ENCODE results near the gene ROBO2.
A peak's percentile ranks its signal among the peaks of the same experiment; 100 is the strongest.

ROBO2 gene

DNA sequence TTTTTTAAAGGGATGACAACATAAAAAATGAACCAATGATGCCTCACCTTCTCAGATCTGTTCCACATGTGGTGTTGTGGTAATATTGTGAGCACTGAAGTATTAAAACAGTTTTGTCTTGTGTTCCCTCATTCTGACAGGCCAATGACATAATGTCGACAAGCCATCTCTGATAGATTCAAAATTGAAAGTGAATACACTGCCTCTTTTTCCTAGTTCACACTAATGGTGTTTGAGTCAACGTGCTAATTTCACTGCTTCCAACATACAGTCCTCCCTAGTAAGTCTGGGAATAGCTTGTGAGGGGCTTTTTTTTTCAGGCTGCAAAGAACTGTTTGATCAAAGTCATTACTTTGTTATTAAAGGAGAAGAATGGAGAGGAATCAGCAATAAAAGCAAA, 82.8 kb downstream of the ROBO2 start:
- no peak for DNase-seq

DNA sequence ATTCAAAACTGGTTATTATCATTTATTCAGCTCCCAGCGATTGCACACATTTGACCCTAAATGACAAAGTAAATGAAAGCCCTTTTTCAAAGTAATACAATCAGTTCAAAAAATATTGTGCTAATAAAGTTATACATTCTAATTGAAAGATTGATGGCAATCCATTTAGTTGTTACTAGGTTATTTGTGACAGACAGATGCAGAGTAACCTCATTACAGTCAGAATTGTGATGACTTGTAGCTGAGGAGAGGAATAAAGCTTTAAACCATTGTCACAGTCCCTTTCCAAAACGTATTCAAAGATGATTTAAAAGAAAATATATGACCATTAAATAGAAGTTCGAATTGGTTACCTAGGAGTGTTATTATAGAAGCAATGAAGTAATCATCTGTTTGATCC, 86.1 kb downstream of the ROBO2 start:
- no peak for DNase-seq

- DNase-seq: no peak
Measured at GRCh38 chr3:77134769-77135168, 94.9 kb downstream of the ROBO2 start.

- DNase-seq: no peak
Measured at GRCh38 chr3:77137559-77137958, 97.7 kb downstream of the ROBO2 start.

- DNase-seq: no peak
Measured at GRCh38 chr3:77139624-77140023, 99.7 kb downstream of the ROBO2 start.

DNA sequence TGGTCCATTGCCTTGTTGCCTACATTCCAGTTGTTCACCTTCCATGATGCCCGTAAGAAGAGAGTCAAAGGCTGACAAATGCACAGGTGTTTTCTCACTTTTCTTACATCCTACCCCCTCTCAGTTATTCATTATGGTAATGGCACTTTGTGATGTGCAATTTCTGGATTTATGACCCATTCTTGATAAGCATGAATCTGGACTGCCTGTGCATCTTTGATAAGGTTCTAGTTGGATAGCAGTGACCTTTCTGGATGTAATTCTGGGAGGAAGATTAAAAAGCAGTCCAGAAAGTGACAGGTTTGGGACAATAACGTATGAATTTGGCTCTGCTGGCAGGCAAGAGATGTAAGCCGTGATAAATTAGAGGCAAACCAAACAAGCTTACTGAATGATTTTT, 101.5 kb downstream of the ROBO2 start:
- DNase-seq: no peak

- no peak for DNase-seq
Measured at GRCh38 chr3:77142578-77142977, 102.7 kb downstream of the ROBO2 start.

DNA sequence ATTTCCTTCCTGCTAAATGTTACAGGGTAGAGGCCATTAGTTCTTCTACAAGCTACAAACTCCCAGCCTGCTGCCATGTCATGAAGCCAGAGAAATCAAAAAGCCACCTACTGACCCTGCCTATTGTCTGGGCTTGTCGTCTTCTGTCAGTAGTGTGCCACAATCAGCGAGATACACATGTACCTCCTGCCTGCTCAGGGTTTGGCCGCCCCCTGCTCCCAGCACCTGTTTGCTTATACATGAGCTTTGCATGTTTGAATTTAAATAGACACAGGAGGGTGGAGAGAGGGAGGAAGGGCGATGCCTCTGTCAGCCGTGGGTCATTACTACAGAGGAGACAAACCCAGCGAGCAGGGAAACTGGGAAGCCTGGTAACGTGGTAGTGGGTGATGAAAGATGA, 106.1 kb downstream of the ROBO2 start:
- no peak for DNase-seq

DNA sequence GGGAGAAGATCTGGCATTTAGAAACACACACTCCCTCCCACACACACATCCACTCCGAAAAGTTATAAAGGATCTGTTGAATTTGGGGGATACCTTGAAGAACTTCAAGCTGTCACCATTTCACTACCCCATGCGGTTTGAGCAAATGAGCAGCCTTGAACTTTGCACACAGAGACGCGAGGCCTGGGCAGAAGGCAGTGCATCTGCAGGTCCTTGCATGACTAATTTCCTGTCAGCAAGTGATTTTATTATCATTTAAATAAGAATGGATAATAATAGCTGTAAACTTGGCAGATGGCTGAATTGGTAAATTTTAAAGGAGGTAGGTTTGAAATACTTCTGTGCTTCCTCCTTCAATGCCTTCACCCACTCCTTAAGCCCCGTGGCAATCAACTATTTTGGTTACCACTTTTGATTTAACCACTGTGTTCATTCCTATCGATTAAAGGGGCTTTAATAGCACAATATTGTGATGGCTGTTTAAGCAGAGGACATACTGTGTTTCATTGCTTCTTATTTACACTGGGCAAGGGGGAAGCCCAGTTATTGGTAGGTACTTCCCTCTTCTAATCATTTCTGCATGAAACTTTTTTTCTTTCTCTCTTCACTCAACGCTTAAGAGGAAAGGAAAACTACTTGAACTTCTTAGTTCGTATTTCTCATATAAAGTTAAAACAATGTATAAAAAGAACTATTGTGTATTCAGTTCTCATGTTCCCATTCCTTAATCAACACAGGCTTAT, 108.1 kb downstream of the ROBO2 start:
- no peak for DNase-seq

- no peak for DNase-seq
Measured at GRCh38 chr3:77149382-77149781, 109.5 kb downstream of the ROBO2 start.

DNA sequence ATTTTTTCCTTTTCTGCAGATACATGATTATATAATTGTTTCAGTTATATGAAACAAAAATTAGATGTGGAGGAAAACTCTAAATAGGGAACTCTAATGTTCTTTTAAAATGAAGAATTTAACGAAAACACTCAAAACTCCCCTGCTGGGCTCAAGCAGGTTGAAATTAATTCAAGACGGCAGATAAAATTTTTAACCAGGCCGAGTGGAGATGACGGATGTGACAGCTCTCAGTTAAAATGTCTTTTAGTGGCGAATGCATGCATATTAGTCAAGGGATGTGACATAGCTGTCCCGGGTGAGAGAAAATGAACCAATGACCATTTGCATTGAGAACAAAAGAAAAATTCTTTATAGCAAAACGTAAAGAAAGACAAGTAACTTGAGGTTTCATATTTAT, 110.1 kb downstream of the ROBO2 start:
- no peak for DNase-seq

GRCh38 chr3:77150759-77151158, 110.9 kb downstream of the ROBO2 start:
- no peak for DNase-seq

DNA sequence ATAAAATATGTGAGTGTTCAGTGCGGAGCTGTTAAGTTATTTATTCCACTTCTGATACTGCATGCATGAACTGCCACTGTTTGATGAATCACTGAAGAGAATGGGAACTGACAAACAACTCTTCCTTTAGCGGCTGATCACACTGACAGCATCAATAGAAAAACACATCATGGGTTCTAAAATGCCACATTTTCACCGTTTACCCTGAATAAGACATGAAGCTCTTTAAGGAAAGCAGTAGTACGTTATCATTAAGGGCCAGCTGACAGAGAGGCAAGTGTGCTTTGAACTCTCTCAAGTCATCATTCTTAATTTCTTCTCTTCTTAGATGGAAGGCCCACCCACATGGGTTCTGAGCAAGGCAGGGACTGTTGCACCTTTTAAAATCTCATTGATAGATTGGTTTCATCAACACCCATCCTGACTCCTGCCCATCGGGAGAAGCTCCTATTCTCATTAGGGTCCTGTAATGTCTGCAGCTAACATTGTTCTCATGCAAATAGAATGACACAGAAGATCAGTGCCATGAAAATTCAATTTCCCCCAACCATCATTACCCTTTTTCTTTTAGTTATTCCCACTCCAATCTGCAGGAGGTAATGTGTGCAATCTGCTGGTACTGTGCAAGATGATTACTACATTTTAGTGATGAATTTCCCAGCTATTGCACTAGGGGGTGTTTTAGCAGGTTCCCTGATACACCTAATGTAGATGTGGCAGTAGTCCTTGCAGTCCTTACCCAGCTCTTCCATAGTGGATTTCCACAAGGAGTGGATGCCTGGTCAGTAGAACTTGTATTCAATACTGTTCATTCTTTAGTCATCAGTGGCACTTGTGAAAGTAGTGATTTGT, 119.1 kb downstream of the ROBO2 start:
- no peak for DNase-seq

- DNase-seq: peak; percentile 15
Measured at GRCh38 chr3:77160931-77161497, 121.1 kb downstream of the ROBO2 start.

- DNase-seq: no peak
Measured at GRCh38 chr3:77169823-77170222, 129.9 kb downstream of the ROBO2 start.

DNA sequence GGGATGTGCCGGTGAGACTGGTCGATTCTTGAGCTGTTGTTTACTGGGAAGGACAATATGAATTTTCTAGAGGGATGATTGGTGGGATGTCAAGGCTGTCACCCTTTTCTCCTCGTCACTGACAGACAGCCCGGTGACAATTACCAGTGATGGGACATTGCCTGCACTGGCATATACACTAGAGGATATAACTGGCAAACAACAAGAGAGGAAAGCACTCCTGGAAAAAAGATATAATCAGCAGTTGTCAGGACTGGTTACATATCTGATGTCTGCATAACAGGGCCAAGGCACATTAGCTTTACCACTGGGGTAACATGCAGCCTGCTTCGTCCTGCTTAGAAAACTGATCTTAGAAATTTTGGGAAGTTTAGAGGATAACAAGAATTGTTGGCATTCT, 131.1 kb downstream of the ROBO2 start:
- no peak for DNase-seq

DNA sequence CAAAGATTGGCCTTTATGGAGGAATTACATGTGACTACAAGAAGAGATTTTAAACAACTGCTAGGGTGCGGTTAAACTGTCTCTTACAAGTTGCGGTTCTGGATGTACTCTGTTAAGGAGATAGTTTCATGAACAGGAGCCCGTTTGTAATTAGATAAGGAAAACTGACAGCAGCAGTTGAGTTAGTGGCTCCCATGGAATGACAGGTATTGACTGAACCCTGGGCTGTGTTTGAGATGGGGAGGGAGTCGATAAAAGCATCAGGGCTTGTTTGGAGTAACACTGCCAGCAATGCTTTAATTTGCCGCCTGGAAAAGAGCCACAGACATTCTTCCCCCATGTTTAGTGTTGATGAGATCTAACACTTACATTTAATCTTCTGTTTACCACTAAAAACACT, 139.9 kb downstream of the ROBO2 start:
- DNase-seq: no peak

DNA sequence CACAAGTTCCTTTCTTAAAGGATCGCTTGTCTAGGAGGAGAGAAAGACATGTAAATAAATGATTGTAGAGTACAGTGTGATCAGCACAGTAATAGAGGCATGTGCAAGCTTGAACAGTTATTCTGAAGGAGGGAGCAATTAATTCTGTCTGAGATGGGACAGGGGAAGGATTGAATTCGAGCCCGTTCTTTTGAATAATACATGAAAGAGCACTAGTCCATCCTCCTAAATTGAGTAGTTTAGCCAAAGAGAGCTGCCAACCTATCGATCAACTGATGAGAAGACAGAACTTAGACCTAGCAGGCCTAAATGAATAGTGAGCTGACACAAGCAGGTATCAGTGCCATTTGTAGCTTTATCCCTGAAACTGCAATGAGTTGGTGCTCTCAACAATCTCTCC, 142.4 kb downstream of the ROBO2 start:
- no peak for DNase-seq

DNA sequence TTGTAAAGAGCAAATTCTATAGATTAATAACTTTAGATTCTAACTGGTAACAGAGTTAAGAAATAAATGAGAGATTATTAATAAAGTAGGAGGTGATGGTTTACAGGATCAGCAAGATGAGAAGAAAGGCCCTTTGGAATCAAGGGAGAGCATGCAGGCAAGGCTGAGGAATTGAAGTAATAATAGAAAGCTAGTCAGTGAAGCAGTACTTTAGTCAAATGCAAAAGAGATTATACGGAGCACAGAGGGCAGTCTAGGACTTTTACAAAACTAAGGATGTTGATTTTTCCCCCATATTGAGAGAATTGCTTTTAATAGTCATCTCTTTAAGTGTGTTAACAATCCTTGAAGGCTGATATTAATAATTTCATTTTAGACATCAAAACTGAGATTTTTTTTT, 146.4 kb downstream of the ROBO2 start:
- DNase-seq: no peak

- DNase-seq: no peak
Measured at GRCh38 chr3:77186728-77187127, 146.8 kb downstream of the ROBO2 start.

- DNase-seq: no peak
Measured at GRCh38 chr3:77188210-77188609, 148.3 kb downstream of the ROBO2 start.

DNA sequence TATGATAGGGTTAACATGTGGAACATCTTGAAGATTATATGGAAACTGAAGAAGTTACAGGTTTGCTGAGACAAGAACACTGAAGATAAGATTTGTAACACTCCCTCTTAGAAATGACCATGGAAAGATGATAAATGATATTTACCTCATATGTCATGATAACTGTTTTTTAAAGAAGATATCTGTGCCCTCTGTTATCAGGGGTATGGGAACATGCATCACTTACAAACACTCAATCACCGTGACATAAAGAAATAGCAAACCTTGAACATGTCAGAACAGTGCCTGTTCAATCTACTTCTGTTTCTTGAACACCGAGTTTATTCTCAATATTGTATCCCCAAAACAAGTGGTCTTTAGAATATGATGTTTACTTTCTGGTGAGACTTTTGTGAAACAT, 149.4 kb downstream of the ROBO2 start:
- DNase-seq: no peak

GRCh38 chr3:77189684-77190083, 149.8 kb downstream of the ROBO2 start:
- no peak for DNase-seq

DNA sequence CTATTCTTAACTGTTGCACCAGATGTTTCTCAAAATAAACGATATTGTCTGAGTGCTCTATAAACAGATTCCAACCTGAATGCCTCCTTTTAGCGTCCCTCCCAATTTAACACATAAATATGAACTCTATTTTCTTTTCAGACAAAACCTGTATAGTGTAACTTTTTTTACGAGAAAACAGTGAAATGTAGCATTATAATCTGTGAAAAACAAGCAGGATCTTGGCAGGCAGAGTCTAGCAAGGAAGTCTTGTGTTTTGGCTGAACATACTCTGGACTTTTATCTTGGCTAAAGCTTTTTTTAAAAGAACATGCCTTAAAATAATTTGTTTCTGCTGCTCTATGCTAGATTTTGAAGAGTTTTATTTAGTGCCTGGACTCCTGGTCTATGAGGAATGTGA, 150.5 kb downstream of the ROBO2 start:
- no peak for DNase-seq

Measured in NCI-H1105 (cell line).